Motor neuron (in vitro differentiated cells): ENCODE data around the gene RGS7. TPM values are rescaled to one million over a fixed set of nuclear protein-coding genes. Genes with fewer than 3 reads are reported as not detected.
"Not testable (repeated sequence)": the region's sequence is repeated elsewhere in the genome, so short reads cannot be mapped to it uniquely, and the experiment has no call there.

Experiments
- ATAC-seq, 8 experiments: fragments of 200-7000 bp; cut with Tn5 transposase; replicated peaks in 6 of 8; 2 replicates each; pipeline ENCODE4 v1.8.0; 2021; ENCODE audit warnings: mild to moderate bottlenecking in 8 of 8, moderate library complexity in 8 of 8
- H3K27ac ChIP-seq, 2 donors: fragments of 250-450 bp; sonication (Bioruptor Pico); 2 replicates each; pipeline ENCODE4 v1.9.0; 2021; ENCODE audit warnings: antibody characterized with exemption in 2 of 2, mild to moderate bottlenecking in 2 of 2, moderate library complexity in 1 of 2
- H3K4me1 ChIP-seq, 2 donors: fragments of 250-450 bp; sonication (Bioruptor Pico); replicated peaks in 1 of 2; 2 replicates each; pipeline ENCODE4 v1.6.1; 2021; ENCODE audit warnings: antibody characterized with exemption in 2 of 2, mild to moderate bottlenecking in 2 of 2, moderate library complexity in 1 of 2
- H3K4me3 ChIP-seq, 5 donors: fragments of 250-450 bp; sonication (Bioruptor Pico); 2 replicates each; pipeline ENCODE4 v1.9.0; 2021; ENCODE audit warnings: antibody characterized with exemption in 5 of 5, mild to moderate bottlenecking in 5 of 5, moderate library complexity in 4 of 5
- WGBS, 10 experiments: fragments of 450-650 bp; shearing (Covaris generic); methylation state at CpG; one replicate each; pipeline ENCODE4 v1.0.0; 2022; 5-methylcytosine and 5-hydroxymethylcytosine counted together
- in situ Hi-C, 9 experiments: fragments of 400-800 bp; cut with MboI; loops; one replicate each; pipeline ENCODE4 v1.15.0; 2021; ENCODE audit warnings: low sequenced_read_pairs in 9 of 9, low pct_unique_long_range_greater_than_20kb in 2 of 9; ENCODE audit not compliant: unreplicated experiment in 9 of 9
- total RNA-seq, 8 experiments: library from RNA; unstranded; fragments of 300-600 nt; gene quantifications; 2 replicates each; pipeline versions ENCODE4 v1.2.3 to v1.2.4, GENCODE V29; 2022

The RGS7 gene
- total RNA-seq, 8 experiments from 2014 or later: 0.42 to 25.4 (median 14.8) TPM; not detected in 2

DNA sequence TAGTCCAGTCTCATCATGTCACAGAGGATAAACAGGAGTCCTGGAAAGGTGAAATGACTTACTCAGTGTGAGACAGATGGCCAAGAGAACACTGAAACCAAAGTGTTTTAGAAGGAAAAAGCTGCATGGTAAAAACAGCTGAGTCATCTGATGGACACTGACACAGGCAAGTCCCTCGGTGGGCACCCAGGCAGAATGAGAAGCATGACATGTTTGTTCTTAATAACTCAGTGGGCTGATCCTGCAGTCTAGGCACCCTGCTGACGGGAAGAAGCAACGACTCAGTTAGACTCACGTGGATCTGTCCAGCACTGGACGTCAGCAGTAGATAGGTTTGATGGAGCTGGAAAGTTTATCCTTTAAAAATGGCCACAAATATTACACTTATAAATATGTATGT is 116.9 kb downstream of the RGS7 start:
- H3K4me1 ChIP-seq: peaks cover 14 to 15% of the 10 kb centered on the region in 2 donors
- 0 to 100% (median 69%) methylated on average over 1 to 5 of the region's 5 CpGs; no CpG with 5 or more reads in 2 of the 10 experiments for WGBS, 10 experiments
- peak overlapping the region in 1 of 2 donors; percentile 4 for H3K27ac ChIP-seq
- peak in 5 of 8 experiments; percentile 69 to 97 (median 88) for ATAC-seq
- in situ Hi-C loops: no loop called here
- H3K4me3 ChIP-seq: no peak overlapping the region

DNA sequence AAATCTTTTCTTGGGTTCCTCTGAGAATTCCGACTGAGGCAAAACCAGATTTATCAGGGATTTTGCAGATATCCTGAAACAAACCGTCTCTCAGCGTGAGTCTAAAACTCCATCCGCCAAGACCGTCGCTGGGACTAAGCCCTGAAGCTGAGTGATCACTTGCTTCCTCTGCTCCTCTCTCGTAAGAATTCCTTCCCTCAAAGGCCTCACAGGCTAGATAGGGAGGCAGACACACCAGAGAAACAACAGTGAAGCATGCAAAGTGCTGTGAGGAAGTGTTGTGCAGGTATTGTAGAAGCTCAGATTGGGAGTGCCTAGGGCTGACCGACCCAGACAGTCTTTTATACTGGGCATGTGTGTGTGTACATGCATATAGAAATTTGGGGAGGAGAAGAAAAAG is 119.1 kb downstream of the RGS7 start:
- 37 to 94% (median 67%) methylated on average over 1 to 7 of the region's 8 CpGs; no CpG with 5 or more reads in 3 of the 10 experiments for WGBS, 10 experiments
- in situ Hi-C loops: no loop called here

DNA sequence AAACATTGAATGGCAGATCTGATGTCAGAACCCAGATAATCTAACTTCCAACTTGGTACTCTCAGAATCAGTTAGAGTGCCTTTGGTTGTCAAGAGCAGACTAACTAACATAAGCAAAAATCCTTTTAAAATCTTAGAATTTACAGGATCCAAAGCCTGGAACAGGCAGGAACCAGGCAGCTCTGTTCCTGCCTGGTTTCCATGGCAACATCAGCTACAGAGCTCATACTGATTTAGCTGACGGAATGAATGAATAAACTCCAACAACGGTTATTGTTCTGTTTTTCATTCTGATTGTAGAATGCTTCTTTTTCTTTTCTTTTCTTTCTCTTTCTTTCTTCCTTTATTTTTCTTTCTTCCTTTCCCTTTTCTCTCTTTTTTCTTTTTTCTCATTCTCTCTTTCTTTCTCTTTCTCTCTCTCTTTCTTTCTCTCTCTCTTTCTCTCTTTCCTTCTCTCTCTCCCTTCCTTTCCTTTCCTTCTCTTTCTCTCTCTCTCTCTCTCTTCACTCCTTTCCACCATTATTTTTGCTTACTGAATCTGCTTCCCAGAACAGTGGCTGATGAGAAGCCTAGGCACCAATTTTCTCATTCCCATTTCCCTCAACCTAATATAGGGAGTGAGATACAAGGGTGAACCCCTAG is 121.6 kb downstream of the RGS7 start:
- ATAC-seq: peak in 5 of 8 experiments; percentile 59 to 96 (median 83)
- in situ Hi-C loops: no loop called here
- WGBS, 10 experiments: 0 to 40% (median 18%) methylated on average over 2 of the region's 2 CpGs; no CpG with 5 or more reads in 1 of the 10 experiments
- Histone ChIP-seq H3K4me1 (peaks cover 15 to 17% of the 10 kb centered on the region in 2 donors), H3K27ac (no peak overlapping the region), H3K4me3 (no peak overlapping the region)

More for the DNA sequence above, 119.1 kb downstream of the RGS7 start:
- ATAC-seq: no peak
- Histone ChIP-seq H3K4me3 (no peak overlapping the region), H3K27ac (no peak overlapping the region), H3K4me1 (peaks cover 15 to 17% of the 10 kb centered on the region in 2 donors)

DNA sequence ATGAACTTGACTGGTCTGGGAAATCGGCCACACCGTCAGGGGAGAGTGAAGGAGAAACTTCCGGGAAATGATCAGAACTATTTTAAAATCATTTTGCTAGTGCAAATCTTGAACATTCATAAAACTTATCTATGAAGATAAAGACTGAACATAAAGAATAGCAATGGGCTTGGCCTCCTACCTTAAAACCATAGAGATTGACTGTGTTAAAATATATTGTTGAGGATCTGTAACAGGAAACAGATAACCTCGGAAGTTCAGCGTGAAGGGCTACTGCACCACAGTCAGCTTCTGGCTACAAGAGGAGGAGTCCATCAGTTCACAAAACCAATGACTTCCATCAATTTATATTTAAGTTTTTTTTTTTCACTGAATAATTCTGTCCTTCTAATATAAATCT is 127.3 kb downstream of the RGS7 start:
- H3K4me1 ChIP-seq: no peaks in the 10 kb centered on the region
- H3K4me3 ChIP-seq: no peak overlapping the region
- in situ Hi-C loops: no loop called here
- 22 to 100% (median 85%) methylated on average over 2 to 5 of the region's 5 CpGs; no CpG with 5 or more reads in 1 of the 10 experiments for WGBS, 10 experiments
- ATAC-seq: no peak
- no peak overlapping the region for H3K27ac ChIP-seq

DNA sequence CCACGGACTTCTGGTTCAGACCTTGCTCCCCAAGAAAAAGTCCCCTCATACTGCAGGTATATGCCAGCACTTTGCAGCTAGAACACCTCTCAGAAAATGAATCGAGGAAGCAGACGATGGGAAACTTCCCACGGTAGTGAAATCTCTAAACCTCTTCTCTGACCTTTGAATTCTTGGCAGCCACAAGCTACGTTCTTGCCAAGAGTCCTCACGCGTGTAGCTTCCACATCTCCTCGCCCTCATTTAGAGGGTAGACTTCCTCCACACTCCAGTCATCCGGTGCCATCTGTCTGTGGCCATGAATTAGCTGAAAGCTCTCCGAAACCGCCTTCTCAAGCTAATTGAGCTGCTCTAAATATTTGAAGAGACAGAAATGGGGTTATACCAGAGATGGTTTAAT is 127.8 kb downstream of the RGS7 start:
- WGBS, 10 experiments: 0 to 100% (median 92%) methylated on average over 1 to 11 of the region's 11 CpGs; no CpG with 5 or more reads in 1 of the 10 experiments
- Histone ChIP-seq H3K4me1 (no peaks in the 10 kb centered on the region), H3K27ac (no peak overlapping the region), H3K4me3 (no peak overlapping the region)
- no peak for ATAC-seq
- in situ Hi-C loops: no loop called here

DNA sequence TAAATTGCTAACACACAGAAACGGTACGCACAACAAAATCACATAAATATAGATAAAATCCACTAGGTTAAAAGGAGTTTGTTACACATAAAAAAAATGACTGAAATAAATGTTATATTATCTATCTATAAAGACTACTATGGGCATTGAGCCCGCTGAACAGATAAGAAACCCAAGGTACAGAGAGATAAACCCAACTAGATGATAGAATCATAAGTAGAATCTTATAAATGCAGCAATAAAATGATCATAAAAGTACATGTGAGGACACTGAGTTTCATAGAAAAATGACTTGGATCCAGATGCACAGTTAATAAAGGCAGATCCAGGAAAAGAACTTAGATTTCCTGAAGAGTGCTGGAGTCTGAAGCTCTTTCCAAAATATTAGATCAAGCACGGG is 128.7 kb downstream of the RGS7 start:
- in situ Hi-C loops: no loop called here
- Histone ChIP-seq H3K4me1 (no peaks in the 10 kb centered on the region), H3K27ac (no peak overlapping the region), H3K4me3 (no peak overlapping the region)
- no peak for ATAC-seq
- WGBS, 10 experiments: 0 to 100% (median 87%) methylated on average over 2 to 4 of the region's 4 CpGs

DNA sequence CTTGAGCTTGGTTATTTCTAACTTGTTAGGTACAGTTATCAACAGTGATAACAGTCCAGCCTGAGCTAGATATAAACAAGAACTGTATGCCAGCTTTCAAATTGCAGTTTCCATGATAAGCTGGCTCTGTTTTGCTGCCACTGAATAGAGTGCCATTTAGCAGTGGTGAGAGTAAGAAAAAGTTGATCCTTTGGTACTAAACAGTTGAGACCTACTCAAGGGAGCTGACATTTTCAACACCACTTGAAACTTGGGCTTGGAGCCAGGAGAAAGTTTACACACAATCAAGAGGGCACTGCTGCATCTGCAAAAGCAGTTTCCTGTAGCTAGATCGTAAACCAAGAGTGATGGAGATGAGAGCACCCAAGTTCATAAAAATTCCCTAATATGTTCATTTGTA is 131.3 kb downstream of the RGS7 start:
- WGBS, 10 experiments: 0 to 100% (median 85%) methylated on average over 1 of the region's 1 CpG; no CpG with 5 or more reads in 1 of the 10 experiments
- ATAC-seq: no peak
- Histone ChIP-seq H3K4me1 (no peaks in the 10 kb centered on the region), H3K4me3 (no peak overlapping the region), H3K27ac (no peak overlapping the region)
- in situ Hi-C loops: no loop called here

DNA sequence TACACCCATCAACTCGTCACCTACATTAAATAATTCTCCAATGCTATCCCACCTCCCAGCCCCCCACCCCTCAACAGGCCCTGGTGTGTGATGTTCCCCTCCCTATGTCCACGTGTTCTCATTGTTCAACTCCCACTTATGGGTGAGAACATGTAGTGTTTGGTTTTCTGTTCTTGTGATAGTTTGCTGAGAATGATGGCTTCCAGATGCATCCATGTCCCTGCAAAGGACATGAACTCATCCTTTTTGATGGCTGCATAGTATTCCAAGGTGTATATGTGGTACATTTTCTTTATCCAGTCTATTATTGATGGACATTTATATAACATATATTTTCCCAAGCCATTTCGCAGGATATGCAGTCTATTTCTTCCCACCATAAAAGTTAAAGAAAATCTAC is 132.8 kb downstream of the RGS7 start:
- ATAC-seq, in situ Hi-C loops, H3K4me1 ChIP-seq, H3K4me3 ChIP-seq, H3K27ac ChIP-seq: not testable (repeated sequence)
- WGBS, 10 experiments: 0 to 100% (median 83%) methylated on average over 1 to 3 of the region's 3 CpGs; no CpG with 5 or more reads in 1 of the 10 experiments

DNA sequence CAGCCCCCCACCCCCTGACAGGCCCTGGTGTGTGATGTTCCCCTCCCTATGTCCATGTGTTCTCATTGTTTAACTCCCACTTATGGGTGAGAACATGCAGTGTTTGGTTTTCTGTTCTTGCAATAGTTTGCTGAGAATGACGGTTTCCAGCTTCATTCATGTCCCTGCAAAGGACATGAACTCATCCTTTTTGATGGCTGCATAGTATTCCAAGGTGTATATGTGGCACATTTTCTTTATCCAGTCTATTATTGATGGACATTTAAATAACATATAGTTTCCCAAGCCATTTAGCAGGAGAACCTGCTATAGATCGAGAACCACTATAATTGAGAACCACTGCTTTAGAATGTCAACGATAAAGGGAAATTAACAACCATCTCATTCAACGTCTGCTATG is 134.2 kb downstream of the RGS7 start:
- in situ Hi-C loops, H3K4me3 ChIP-seq, H3K4me1 ChIP-seq, ATAC-seq, H3K27ac ChIP-seq: not testable (repeated sequence)
- 0 to 98% (median 89%) methylated on average over 1 to 4 of the region's 4 CpGs; no CpG with 5 or more reads in 3 of the 10 experiments for WGBS, 10 experiments

DNA sequence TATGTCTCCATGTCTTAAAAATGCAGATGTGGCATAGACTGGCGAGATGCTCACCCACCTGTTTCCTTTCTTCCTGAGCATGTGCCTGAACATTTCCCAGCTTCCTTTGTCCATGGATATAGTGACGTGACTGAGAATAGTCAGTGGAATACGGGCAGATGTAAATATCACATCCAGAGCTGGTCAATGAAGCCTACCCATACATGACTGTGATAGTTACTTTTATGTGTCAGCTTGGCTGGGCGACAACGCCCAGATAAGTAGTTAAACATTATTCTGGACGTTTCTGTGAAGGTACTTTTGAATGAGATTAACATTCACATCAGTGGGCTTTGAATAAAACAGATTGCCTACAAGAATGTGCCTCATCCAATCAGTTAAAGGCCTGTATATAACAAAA is 135.7 kb downstream of the RGS7 start:
- in situ Hi-C loops: no loop called here
- WGBS, 10 experiments: 0 to 81% (median 59%) methylated on average over 1 to 6 of the region's 6 CpGs
- ATAC-seq: no peak
- no peaks in the 10 kb centered on the region for H3K4me1 ChIP-seq
- H3K4me3 ChIP-seq: no peak overlapping the region
- H3K27ac ChIP-seq: no peak overlapping the region

DNA sequence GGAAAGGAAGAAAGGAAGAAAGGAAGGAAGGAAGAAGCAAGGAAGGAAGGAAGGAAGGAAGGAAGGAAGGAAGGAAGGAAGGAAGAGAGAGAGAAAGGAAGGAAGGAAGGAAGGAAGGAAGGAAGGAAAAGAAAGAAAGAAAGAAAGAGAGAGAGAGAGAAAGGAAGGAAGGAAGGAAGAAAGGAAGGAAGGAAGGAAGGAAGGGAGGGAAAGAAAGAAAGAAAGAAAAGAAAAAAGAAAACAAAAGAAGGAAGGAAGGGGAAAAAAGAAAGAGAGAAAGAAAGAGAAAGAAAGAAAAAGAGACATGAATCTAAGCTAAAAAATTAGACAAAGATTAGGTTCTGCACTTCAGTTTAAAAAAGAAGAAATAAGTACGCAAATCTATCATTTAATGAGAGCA is 136.1 kb downstream of the RGS7 start:
- 53 to 100% (median 88%) methylated on average over 1 of the region's 1 CpG; no CpG with 5 or more reads in 3 of the 10 experiments for WGBS, 10 experiments
- ATAC-seq, in situ Hi-C loops, H3K4me1 ChIP-seq, H3K4me3 ChIP-seq, H3K27ac ChIP-seq: not testable (repeated sequence)

DNA sequence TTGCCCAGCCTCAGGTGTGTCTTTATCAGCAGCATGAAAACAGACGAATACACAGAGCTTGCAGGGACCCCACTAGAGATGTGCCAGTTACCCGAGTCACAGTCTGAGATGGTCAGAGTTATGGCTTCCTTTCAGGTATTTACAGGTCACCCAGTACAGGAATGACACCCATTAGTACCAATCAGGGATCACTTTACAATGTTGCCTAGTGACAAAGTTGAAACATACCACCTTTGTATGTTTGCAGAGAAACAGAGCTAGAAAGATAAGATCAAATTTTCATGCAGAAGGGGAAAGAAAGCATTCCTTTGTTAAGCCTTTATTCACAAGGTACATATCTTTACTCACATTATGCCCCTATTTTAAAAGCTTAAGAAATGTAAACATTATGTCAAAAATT is 137.6 kb downstream of the RGS7 start:
- ATAC-seq: no peak
- in situ Hi-C loops: no loop called here
- 0 to 100% (median 86%) methylated on average over 1 to 2 of the region's 2 CpGs; no CpG with 5 or more reads in 4 of the 10 experiments for WGBS, 10 experiments
- H3K4me1 ChIP-seq: no peaks in the 10 kb centered on the region
- H3K27ac ChIP-seq: no peak overlapping the region
- no peak overlapping the region for H3K4me3 ChIP-seq

DNA sequence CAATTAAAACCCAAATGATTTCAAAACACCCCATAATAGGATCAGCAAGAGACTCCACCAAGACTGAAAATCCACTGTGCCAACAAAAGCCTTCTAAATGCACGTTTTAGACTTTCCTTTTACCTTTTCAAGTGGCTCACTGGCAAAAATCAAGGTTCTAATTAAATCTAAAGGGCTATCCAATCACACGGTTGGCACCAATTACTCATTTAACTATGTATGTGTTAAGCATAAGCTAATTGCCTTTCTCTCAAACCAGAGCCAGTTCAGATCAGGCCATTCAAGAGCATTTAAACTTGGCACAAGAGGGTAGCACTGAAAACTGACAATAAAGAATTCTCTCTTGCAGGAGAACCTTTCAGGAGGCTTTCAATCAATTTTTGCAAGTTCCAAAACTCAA is 139.5 kb downstream of the RGS7 start:
- 0 to 92% (median 73%) methylated on average over 2 of the region's 2 CpGs; no CpG with 5 or more reads in 2 of the 10 experiments for WGBS, 10 experiments
- in situ Hi-C loops: no loop called here
- ATAC-seq: no peak
- no peak overlapping the region for H3K4me3 ChIP-seq
- H3K27ac ChIP-seq: no peak overlapping the region
- H3K4me1 ChIP-seq: peaks cover 0 to 7% of the 10 kb centered on the region in 2 donors

DNA sequence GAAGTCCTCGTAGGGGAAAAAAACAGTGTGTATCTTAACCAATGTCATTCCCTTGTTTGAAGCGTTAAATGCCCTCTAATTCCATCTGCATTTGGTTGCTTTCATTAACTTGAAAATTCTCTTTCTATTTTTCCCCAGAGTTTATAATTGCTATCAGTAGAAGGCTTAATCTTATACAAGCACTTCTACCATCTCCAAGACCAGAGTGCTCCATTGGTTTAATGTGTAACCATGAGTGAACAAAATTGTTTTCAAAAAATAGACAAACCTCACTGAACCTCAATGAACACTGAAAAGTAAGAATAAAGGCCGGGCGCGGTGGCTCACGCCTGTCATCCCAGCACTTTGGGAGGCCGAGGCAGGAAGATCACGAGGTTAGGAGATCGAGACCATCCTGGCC is 141.3 kb downstream of the RGS7 start:
- in situ Hi-C loops: no loop called here
- no peak for ATAC-seq
- WGBS, 10 experiments: 7 to 100% (median 87%) methylated on average over 2 to 9 of the region's 9 CpGs
- no peak overlapping the region for H3K27ac ChIP-seq
- peaks cover 0 to 7% of the 10 kb centered on the region in 2 donors for H3K4me1 ChIP-seq
- no peak overlapping the region for H3K4me3 ChIP-seq
